Stimulated activated CD4-positive, alpha-beta T cell treated with anti-CD3 and anti-CD28 coated beads, TNF-alpha, amount 100 ng/mL, for 24 hours (primary cell): Measurements from ENCODE around the gene FRRS1.
"Not testable (repeated sequence)": the region's sequence is repeated elsewhere in the genome, so short reads cannot be mapped to it uniquely, and the experiment has no call there.

ENCODE experiments used
- DNase-seq, 3 experiments: peaks; one replicate each; pipeline ENCODE4 v3.0.0-alpha.2; 2020; ENCODE audit warnings: low read depth in 3 of 3

The FRRS1 gene

GRCh38 chr1:99764909-99765308 lies 1.5 kb downstream of the FRRS1 start:
- no peak for DNase-seq

GRCh38 chr1:99764439-99764838 lies 2.0 kb downstream of the FRRS1 start:
- no peak for DNase-seq

- DNase-seq: no peak
These were observed 2.5 kb downstream of the FRRS1 start for GRCh38 chr1:99763956-99764355.

GRCh38 chr1:99761774-99762173 lies 4.7 kb downstream of the FRRS1 start:
- no peak for DNase-seq

GRCh38 chr1:99759518-99760160 lies 6.8 kb downstream of the FRRS1 start:
- no peak for DNase-seq

GRCh38 chr1:99758686-99759517 lies 7.5 kb downstream of the FRRS1 start:
- DNase-seq: not testable (repeated sequence)

- no peak for DNase-seq
These were observed 8.3 kb downstream of the FRRS1 start for GRCh38 chr1:99758073-99758511.

GRCh38 chr1:99756598-99756997 lies 9.8 kb downstream of the FRRS1 start:
- no peak for DNase-seq

GRCh38 chr1:99755664-99756063 lies 10.8 kb downstream of the FRRS1 start:
- no peak for DNase-seq

- DNase-seq: no peak
These were observed 11.7 kb downstream of the FRRS1 start for GRCh38 chr1:99754697-99755096.

GRCh38 chr1:99754055-99754626 lies 12.3 kb downstream of the FRRS1 start:
- DNase-seq: no peak

GRCh38 chr1:99751877-99752504 lies 14.4 kb downstream of the FRRS1 start:
- no peak for DNase-seq

- no peak for DNase-seq
These were observed 16.7 kb downstream of the FRRS1 start for GRCh38 chr1:99749504-99750347.

- DNase-seq: no peak
These were observed 18.0 kb downstream of the FRRS1 start for GRCh38 chr1:99748419-99748818.

- DNase-seq: no peak
These were observed 20.8 kb downstream of the FRRS1 start for GRCh38 chr1:99745684-99746083.

- no peak for DNase-seq
These were observed 21.4 kb downstream of the FRRS1 start for GRCh38 chr1:99745061-99745460.

GRCh38 chr1:99740141-99740540 lies 26.3 kb downstream of the FRRS1 start:
- DNase-seq: no peak

GRCh38 chr1:99738858-99739465 lies 27.5 kb downstream of the FRRS1 start:
- DNase-seq: no peak

GRCh38 chr1:99737016-99737415 lies 29.4 kb downstream of the FRRS1 start:
- no peak for DNase-seq

- DNase-seq: no peak
These were observed 30.6 kb downstream of the FRRS1 start for GRCh38 chr1:99735852-99736251.

- no peak for DNase-seq
These were observed 35.1 kb downstream of the FRRS1 start for GRCh38 chr1:99731384-99731783.
